SU-DHL-6 (cell line): Measurements from ENCODE around the gene ACKR4.

Experiments used
- EZH2phosphoT487 ChIP-seq: fragments of 200-600 bp; sonication (generic), shearing (Covaris generic); conservative IDR thresholded peaks from 2 replicates; pipeline ENCODE4 v1.6.1; 2018; ENCODE audit warnings: mild to moderate bottlenecking, antibody characterized with exemption, low read length, moderate library complexity, mixed read lengths
- TF ChIP-seq, protein P1 (sequence below): fragments of 200-600 bp; sonication (generic); IDR thresholded peaks from one replicate; pipeline ENCODE4 v1.5.1; 2017; ENCODE audit warnings: antibody characterized with exemption, mild to moderate bottlenecking, low read length, moderate library complexity; ENCODE audit not compliant: insufficient read depth, poor library complexity, severe bottlenecking

DNA sequence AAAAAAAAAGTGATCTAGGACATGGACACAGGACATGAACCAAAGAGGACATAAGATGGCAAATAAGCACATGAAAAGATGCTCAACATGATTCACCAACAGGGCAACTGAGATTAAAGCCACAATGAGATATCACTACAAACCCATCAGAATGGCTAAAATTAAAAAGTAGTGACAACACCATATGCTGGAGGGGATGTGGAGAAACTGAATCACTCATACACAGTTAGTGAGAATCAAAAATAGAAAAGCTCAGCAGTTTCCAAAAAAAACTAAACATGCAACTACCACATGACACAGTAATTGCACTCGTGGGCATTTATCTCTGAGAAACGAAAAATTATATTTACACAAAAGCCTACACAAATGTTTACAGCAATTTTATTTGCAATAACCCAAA is 27.9 kb upstream of the ACKR4 start:
- TF ChIP-seq, protein P1, sequence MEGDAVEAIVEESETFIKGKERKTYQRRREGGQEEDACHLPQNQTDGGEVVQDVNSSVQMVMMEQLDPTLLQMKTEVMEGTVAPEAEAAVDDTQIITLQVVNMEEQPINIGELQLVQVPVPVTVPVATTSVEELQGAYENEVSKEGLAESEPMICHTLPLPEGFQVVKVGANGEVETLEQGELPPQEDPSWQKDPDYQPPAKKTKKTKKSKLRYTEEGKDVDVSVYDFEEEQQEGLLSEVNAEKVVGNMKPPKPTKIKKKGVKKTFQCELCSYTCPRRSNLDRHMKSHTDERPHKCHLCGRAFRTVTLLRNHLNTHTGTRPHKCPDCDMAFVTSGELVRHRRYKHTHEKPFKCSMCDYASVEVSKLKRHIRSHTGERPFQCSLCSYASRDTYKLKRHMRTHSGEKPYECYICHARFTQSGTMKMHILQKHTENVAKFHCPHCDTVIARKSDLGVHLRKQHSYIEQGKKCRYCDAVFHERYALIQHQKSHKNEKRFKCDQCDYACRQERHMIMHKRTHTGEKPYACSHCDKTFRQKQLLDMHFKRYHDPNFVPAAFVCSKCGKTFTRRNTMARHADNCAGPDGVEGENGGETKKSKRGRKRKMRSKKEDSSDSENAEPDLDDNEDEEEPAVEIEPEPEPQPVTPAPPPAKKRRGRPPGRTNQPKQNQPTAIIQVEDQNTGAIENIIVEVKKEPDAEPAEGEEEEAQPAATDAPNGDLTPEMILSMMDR, result no peak
- TF ChIP-seq EZH2phosphoT487, result no peak
